GM23338 (cell line): ENCODE measurements around the gene RTCA.

Source experiments
- CREB1 ChIP-seq: fragments of 250-450 bp; sonication (Bioruptor Pico); IDR thresholded peaks from 2 replicates; pipeline ENCODE4 v1.5.0; 2020; ENCODE audit warnings: low read depth, mild to moderate bottlenecking, moderate library complexity
- CTCF ChIP-seq, 2 experiments: fragments of 200-600 bp in 1 of 2; sonication (generic) in 1 of 2; conservative IDR thresholded peaks; 2 replicates each; pipeline versions ENCODE4 v1.5.1 to v1.6.1; 2016 to 2017; ENCODE audit warnings: antibody characterized with exemption in 2 of 2, low read depth in 2 of 2, mild to moderate bottlenecking in 2 of 2, moderate library complexity in 1 of 2
- EZH2 ChIP-seq: fragments of 200-600 bp; sonication (generic); IDR thresholded peaks from one replicate; pipeline ENCODE4 v1.8.0; 2017; ENCODE audit warnings: antibody characterized with exemption, mild to moderate bottlenecking, low read depth; ENCODE audit not compliant: unreplicated experiment
- EZH2phosphoT487 ChIP-seq: fragments of 200-600 bp; sonication (generic); IDR thresholded peaks from one replicate; pipeline ENCODE4 v1.8.1; 2018; ENCODE audit warnings: antibody characterized with exemption; ENCODE audit not compliant: unreplicated experiment
- JUNB ChIP-seq: IDR thresholded peaks from one replicate; pipeline ENCODE4 v1.6.1; 2016; ENCODE audit warnings: antibody characterized with exemption; ENCODE audit not compliant: unreplicated experiment
- NANOG ChIP-seq: IDR thresholded peaks from 2 replicates; pipeline ENCODE4 v1.6.1; 2016; ENCODE audit warnings: antibody characterized with exemption, borderline replicate concordance
- POLR2AphosphoS5 ChIP-seq: IDR thresholded peaks from 2 replicates; pipeline ENCODE4 v1.6.1; 2016; ENCODE audit warnings: antibody characterized with exemption, low read depth
- REST ChIP-seq: IDR thresholded peaks from one replicate; pipeline ENCODE4 v1.6.1; 2018; ENCODE audit warnings: antibody characterized with exemption; ENCODE audit not compliant: unreplicated experiment
- STAT1 ChIP-seq: IDR thresholded peaks from one replicate; pipeline ENCODE4 v1.6.1; 2016; ENCODE audit warnings: antibody characterized with exemption; ENCODE audit not compliant: unreplicated experiment
- ZNF331 ChIP-seq: fragments of 250-450 bp; sonication (Bioruptor Pico); IDR thresholded peaks from 2 replicates; pipeline ENCODE4 v1.5.0; 2020; ENCODE audit warnings: low read depth, mild to moderate bottlenecking, moderate library complexity

GRCh38 chr1:100304227-100304626, 38.2 kb downstream of the RTCA start:
- no peak for TF ChIP-seq EZH2
- TF ChIP-seq CTCF (conservative IDR thresholded peaks at IDR 0.05; ENCODE audit: low read depth in 2 of 2) = no peak
- TF ChIP-seq STAT1 = no peak
- no peak for TF ChIP-seq JUNB
- TF ChIP-seq POLR2AphosphoS5 = no peak
- TF ChIP-seq REST = no peak
- no peak for TF ChIP-seq CREB1 (CRISPR knock-in tag)
- TF ChIP-seq ZNF331 (CRISPR knock-in tag) = no peak
- TF ChIP-seq NANOG = no peak
- no peak for TF ChIP-seq EZH2phosphoT487
